ENCODE measurements around the gene ZNF219.

The ZNF219 gene

DNA sequence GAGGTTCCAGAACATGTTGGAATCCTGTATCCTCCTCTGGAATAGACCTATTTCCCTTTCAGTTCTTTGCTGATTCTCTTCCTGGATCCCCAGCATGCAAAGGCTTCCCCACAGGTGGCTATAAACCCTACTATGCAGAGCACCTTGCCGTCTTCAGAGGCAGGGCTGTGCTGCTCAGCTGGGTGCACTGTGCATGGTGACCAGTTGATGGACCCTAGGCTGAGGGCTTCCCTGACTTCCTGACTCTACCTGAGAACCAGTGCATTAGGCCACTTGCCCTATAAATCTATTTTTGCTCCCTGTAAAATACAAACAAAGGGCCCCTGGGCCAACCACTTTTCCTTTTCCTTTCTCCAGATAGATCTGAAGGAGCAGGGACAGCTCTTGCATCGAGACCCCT is 14.1 kb downstream of the ZNF219 start:
- DNase-seq (ENCODE audit: low read depth, low spot score), result no peak
- H3K4me3 ChIP-seq (ENCODE audit: low read depth, low read length), result no peak overlapping the region
- TF ChIP-seq, protein P1, sequence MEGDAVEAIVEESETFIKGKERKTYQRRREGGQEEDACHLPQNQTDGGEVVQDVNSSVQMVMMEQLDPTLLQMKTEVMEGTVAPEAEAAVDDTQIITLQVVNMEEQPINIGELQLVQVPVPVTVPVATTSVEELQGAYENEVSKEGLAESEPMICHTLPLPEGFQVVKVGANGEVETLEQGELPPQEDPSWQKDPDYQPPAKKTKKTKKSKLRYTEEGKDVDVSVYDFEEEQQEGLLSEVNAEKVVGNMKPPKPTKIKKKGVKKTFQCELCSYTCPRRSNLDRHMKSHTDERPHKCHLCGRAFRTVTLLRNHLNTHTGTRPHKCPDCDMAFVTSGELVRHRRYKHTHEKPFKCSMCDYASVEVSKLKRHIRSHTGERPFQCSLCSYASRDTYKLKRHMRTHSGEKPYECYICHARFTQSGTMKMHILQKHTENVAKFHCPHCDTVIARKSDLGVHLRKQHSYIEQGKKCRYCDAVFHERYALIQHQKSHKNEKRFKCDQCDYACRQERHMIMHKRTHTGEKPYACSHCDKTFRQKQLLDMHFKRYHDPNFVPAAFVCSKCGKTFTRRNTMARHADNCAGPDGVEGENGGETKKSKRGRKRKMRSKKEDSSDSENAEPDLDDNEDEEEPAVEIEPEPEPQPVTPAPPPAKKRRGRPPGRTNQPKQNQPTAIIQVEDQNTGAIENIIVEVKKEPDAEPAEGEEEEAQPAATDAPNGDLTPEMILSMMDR (IDR thresholded peaks at IDR 0.05; ENCODE audit: low read depth, low read length), result no peak
- in situ Hi-C loops (cut with HindIII; ENCODE audit: low sequenced_read_pairs), result no loop called here

DNA sequence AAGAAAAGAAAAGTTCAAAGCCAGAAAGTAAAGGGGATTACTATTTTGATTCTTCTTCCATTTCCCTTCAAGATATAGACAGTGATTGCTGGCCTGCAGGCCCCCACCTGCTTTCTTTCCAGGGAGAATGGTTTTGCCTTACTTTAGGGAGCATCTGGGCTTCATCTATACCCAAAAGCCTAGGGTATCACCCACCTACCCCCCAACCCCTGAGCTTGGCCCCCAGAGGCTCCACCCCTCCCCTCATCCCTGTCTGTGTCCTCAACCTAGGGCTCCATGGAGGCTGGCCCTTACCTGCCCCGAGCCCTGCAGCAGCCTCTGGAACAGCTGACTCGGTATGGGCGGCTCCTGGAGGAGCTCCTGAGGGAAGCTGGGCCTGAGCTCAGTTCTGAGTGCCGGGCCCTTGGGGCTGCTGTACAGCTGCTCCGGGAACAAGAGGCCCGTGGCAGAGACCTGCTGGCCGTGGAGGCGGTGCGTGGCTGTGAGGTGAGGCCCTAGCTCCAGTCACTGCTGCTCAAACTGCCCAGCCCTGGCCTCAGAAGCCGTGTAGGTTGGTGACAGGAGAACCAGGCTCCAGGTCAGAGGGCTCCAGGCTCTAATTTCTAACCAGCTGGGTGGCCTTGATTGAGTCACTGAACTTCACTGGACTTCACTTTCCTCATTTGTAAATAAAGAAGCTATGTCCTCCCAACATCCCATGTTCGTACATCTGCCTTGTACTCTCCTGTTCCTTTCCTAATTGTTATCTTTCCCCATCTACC is 14.7 kb downstream of the ZNF219 start:
- DNase-seq (ENCODE audit: low read depth, low spot score), result no peak
- TF ChIP-seq, protein P1 (IDR thresholded peaks at IDR 0.05; ENCODE audit: low read depth, low read length), result no peak
- no peak overlapping the region for H3K4me3 ChIP-seq (ENCODE audit: low read depth, low read length)
- in situ Hi-C loops (cut with HindIII; ENCODE audit: low sequenced_read_pairs), result no loop called here

DNA sequence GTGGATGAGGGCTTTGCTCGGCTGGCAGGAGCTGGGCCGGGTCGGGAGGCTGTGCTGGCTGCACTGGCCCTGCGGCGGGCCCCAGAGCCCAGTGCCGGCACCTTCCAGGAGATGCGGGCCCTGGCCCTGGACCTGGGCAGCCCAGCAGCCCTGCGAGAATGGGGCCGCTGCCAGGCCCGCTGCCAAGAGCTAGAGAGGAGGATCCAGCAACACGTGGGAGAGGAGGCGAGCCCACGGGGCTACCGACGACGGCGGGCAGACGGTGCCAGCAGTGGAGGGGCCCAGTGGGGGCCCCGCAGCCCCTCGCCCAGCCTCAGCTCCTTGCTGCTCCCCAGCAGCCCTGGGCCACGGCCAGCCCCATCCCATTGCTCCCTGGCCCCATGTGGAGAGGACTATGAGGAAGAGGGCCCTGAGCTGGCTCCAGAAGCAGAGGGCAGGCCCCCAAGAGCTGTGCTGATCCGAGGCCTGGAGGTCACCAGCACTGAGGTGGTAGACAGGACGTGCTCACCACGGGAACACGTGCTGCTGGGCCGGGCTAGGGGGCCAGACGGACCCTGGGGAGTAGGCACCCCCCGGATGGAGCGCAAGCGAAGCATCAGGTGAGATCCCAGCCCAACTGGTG is 16.8 kb downstream of the ZNF219 start:
- TF ChIP-seq, protein P1 (IDR thresholded peaks at IDR 0.05; ENCODE audit: low read depth, low read length), result no peak
- no peak for DNase-seq (ENCODE audit: low read depth, low spot score)
- no peak overlapping the region for H3K4me3 ChIP-seq (ENCODE audit: low read depth, low read length)
- in situ Hi-C loops (cut with HindIII; ENCODE audit: low sequenced_read_pairs), result no loop called here

DNA sequence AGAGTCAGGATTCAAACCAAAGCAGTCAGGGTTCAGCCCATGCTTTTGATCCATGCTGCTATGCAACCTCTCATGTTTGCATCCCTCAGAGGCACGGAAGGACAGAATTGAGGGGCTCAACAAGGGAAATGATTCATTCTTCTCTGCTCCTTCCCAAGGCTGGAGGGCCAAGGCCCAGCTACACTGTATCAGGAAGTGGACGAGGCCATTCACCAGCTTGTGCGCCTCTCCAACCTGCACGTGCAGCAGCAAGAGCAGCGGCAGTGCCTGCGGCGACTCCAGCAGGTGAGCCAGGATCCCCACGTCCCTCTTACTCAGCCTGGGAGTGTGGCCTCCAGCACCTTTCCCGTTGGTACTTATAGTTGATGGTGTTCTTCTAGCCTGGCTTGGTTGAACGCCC is 19.7 kb downstream of the ZNF219 start:
- in situ Hi-C loops (cut with HindIII; ENCODE audit: low sequenced_read_pairs), result no loop called here
- H3K4me3 ChIP-seq (ENCODE audit: low read depth, low read length), result no peak overlapping the region
- no peak for DNase-seq (ENCODE audit: low read depth, low spot score)
- TF ChIP-seq, protein P1 (IDR thresholded peaks at IDR 0.05; ENCODE audit: low read depth, low read length), result no peak

DNA sequence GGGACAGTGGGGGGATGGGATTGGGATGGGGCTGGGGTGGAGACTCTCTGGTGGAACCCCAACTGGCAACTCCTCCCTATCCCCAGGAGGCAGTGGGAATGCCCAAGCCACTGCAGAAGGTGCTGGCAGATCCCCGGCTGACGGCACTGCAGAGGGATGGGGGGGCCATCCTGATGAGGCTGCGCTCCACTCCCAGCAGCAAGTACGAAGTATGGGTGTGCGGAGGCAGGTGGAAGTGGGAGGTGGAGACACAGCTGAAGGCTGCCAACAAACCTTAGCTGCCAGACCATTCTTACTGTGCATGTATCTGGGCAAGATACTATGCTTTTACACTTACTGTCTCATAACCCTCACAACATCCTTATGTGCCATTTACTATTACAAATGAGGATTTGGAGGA is 20.2 kb downstream of the ZNF219 start:
- no peak for DNase-seq (ENCODE audit: low read depth, low spot score)
- no peak overlapping the region for H3K4me3 ChIP-seq (ENCODE audit: low read depth, low read length)
- TF ChIP-seq, protein P1 (IDR thresholded peaks at IDR 0.05; ENCODE audit: low read depth, low read length), result no peak
- in situ Hi-C loops (cut with HindIII; ENCODE audit: low sequenced_read_pairs), result no loop called here

DNA sequence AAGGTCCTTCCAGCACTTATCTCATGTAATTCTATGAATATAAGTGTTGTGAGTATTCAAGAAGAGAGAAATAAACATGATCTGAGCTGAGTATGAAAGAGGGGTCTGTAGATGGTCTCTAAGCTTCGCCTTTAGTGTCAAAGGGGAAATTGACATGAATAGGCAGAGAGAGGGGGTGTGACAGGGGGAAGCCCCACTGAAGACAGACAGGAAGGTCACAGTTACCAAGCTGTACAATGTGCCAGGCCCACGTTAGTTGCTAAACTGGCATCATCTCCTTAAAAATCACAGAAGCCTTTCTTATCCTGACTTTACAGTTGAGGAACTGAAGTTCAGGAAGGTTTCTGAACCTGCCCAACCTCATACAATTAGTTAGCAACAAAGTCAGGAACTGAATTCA is 20.8 kb downstream of the ZNF219 start:
- H3K4me3 ChIP-seq (ENCODE audit: low read depth, low read length), result no peak overlapping the region
- in situ Hi-C loops (cut with HindIII; ENCODE audit: low sequenced_read_pairs), result no loop called here
- no peak for DNase-seq (ENCODE audit: low read depth, low spot score)
- TF ChIP-seq, protein P1 (IDR thresholded peaks at IDR 0.05; ENCODE audit: low read depth, low read length), result no peak

All from astrocyte of the spinal cord (primary cell).